B cell (primary cell): ENCODE measurements around the gene SCN1B. TPM values are rescaled to one million over a fixed set of nuclear protein-coding genes. Genes with fewer than 3 reads are reported as not detected.

ENCODE experiments used
- ATAC-seq: fragments of 200-7000 bp; cut with Tn5 transposase; one replicate; pipeline ENCODE4 v1.10.0; 2021; ENCODE audit warnings: low read depth, mild to moderate bottlenecking, moderate number of reproducible peaks, moderate library complexity
- CTCF ChIA-PET: fragments of 350-600 bp; sonication (Branson Sonifier 250); formaldehyde crosslinking; loops from one replicate; lab custom pipeline; 2021; ENCODE audit warnings: antibody characterized with exemption, inconsistent platforms; lab: Charles Lee
- POLR2A ChIA-PET: fragments of 350-600 bp; sonication (Branson Sonifier 250); formaldehyde crosslinking; loops from one replicate; lab custom pipeline; 2021; ENCODE audit warnings: antibody characterized with exemption; lab: Charles Lee
- DNase-seq: peaks from one replicate; pipeline ENCODE4 v3.0.0; 2013
- H2AFZ ChIP-seq: 2 replicates; pipeline ENCODE4 v1.6.1; 2012; ENCODE audit warnings: mild to moderate bottlenecking, low read depth, low read length; ENCODE audit not compliant: insufficient read depth, poor library complexity, severe bottlenecking
- H3K27ac ChIP-seq, 2 donors: 1 replicate in 1 of 2; 2 replicates in 1 of 2; pipeline ENCODE4 v1.5.1; 2012 to 2013; ENCODE audit warnings: low read length in 2 of 2, mild to moderate bottlenecking in 2 of 2, moderate library complexity in 1 of 2
- H3K27me3 ChIP-seq, 4 experiments: fragments of 200-600 bp in 1 of 4; sonication (generic) in 1 of 4; replicated peaks in 1 of 4; 1 replicate in 2 of 4; 2 replicates in 2 of 4; pipeline versions ENCODE4 v1.6.1 to v1.7.0; 2013 to 2016; ENCODE audit warnings: low read length in 3 of 4, mild to moderate bottlenecking in 2 of 4, mixed read lengths in 1 of 4, moderate library complexity in 1 of 4; ENCODE audit not compliant: insufficient read depth in 4 of 4, control insufficient read depth in 3 of 4; ENCODE audit errors: control extremely low read depth in 1 of 4
- H3K36me3 ChIP-seq, 2 experiments: replicated peaks in 1 of 2; 1 replicate in 1 of 2; 2 replicates in 1 of 2; pipeline versions ENCODE4 v1.6.1 to v1.7.1; 2013; ENCODE audit warnings: low read length in 1 of 2; ENCODE audit not compliant: insufficient read depth in 2 of 2, control insufficient read depth in 1 of 2; ENCODE audit errors: control extremely low read depth in 1 of 2, extremely low read depth in 1 of 2
- H3K4me1 ChIP-seq, 2 donors: fragments of 200-600 bp in 1 of 2; sonication (generic) in 1 of 2; 1 replicate in 1 of 2; 2 replicates in 1 of 2; pipeline versions ENCODE4 v1.5.1 to v1.6.1; 2013 to 2017; ENCODE audit warnings: low read length in 2 of 2; ENCODE audit not compliant: control insufficient read depth in 2 of 2, insufficient read depth in 2 of 2
- H3K4me2 ChIP-seq: replicated peaks from 2 replicates; pipeline ENCODE3; 2012; ENCODE audit warnings: mild to moderate bottlenecking, low read depth, low read length; ENCODE audit not compliant: poor library complexity, severe bottlenecking
- H3K4me3 ChIP-seq, 5 experiments: fragments of 200-600 bp in 1 of 5; sonication (generic) in 1 of 5; 1 replicate in 3 of 5; 2 replicates in 2 of 5; pipeline versions ENCODE4 v1.5.1 to v1.7.0; 2011 to 2016; ENCODE audit warnings: low read length in 4 of 5, mild to moderate bottlenecking in 4 of 5, low read depth in 2 of 5, control low read depth in 1 of 5, moderate library complexity in 1 of 5; ENCODE audit not compliant: insufficient read depth in 1 of 5; ENCODE audit errors: control extremely low read depth in 1 of 5, extremely low read depth in 1 of 5
- H3K79me2 ChIP-seq: fragments of 200-600 bp; sonication (generic); one replicate; pipeline ENCODE4 v1.6.0; 2016; ENCODE audit warnings: low read length; ENCODE audit not compliant: control insufficient read depth, insufficient read depth
- H3K9ac ChIP-seq: fragments of 200-600 bp; sonication (generic); 2 replicates; pipeline ENCODE4 v1.6.1; 2017; ENCODE audit warnings: mild to moderate bottlenecking, low read length, moderate library complexity
- H3K9me3 ChIP-seq, 3 donors: one replicate each; pipeline versions ENCODE4 v1.6.1 to v1.7.1; 2013; ENCODE audit warnings: low read length in 2 of 3; ENCODE audit not compliant: control insufficient read depth in 2 of 3, insufficient read depth in 1 of 3; ENCODE audit errors: control extremely low read depth in 1 of 3
- H4K20me1 ChIP-seq: 2 replicates; pipeline ENCODE4 v1.6.0; 2012; ENCODE audit warnings: mild to moderate bottlenecking, low read length; ENCODE audit not compliant: insufficient read depth, control insufficient read depth, poor library complexity, severe bottlenecking
- H3K27ac Mint-ChIP-seq: one replicate; pipeline ENCODE4 v1.8.0; 2021; ENCODE audit warnings: mixed read lengths
- H3K27me3 Mint-ChIP-seq: one replicate; pipeline ENCODE4 v1.8.0; 2021; ENCODE audit warnings: mixed read lengths
- H3K4me1 Mint-ChIP-seq: one replicate; pipeline ENCODE4 v1.8.0; 2021; ENCODE audit warnings: mixed read lengths
- H3K4me3 Mint-ChIP-seq: one replicate; pipeline ENCODE4 v1.8.0; 2021; ENCODE audit warnings: mixed read lengths
- H3K9me3 Mint-ChIP-seq: one replicate; pipeline ENCODE4 v1.8.0; 2022; ENCODE audit warnings: mixed read lengths; ENCODE audit not compliant: insufficient read depth
- EZH2 ChIP-seq: IDR thresholded peaks from 2 replicates; pipeline ENCODE4 v1.6.1; 2012; ENCODE audit warnings: borderline replicate concordance, low read depth, mild to moderate bottlenecking, moderate library complexity, low read length; ENCODE audit not compliant: insufficient read depth, poor library complexity, severe bottlenecking
- WGBS: methylation state at CpG from one replicate; pipeline ENCODE4 v1.1.5; 2013; ENCODE audit warnings: missing lambda C conversion rate; ENCODE audit not compliant: insufficient coverage; 5-methylcytosine and 5-hydroxymethylcytosine counted together
- intact Hi-C: fragments of 100-400 bp; cut with micrococcal nuclease; formaldehyde crosslinking; loops from one replicate; pipeline ENCODE4 v1.10.0; 2022
- polyA plus RNA-seq: library from polyadenylated mRNA; depleted of rRNA; stranded (reverse); fragments of >200 nt; gene quantifications from 2 replicates; pipeline ENCODE4 v1.2.3, GENCODE V29; 2012
- total RNA-seq, 2 donors: library from RNA; stranded (reverse); fragments of 120-200 nt in 1 of 2; gene quantifications; 1 replicate in 1 of 2; 2 replicates in 1 of 2; pipeline versions ENCODE4 v1.2.3 to v1.2.4, GENCODE V29; 2013 to 2022
- TF ChIP-seq, protein P1 (sequence below): fragments of 200-600 bp; IDR thresholded peaks from one replicate; pipeline ENCODE4 v1.8.0; 2022; ENCODE audit warnings: antibody characterized with exemption, mild to moderate bottlenecking

SCN1B gene
- total and polyA plus RNA-seq, 2 donors (not counting 1 experiment from before 2014, with no cell fraction given): 0.52 to 0.72 TPM

DNA sequence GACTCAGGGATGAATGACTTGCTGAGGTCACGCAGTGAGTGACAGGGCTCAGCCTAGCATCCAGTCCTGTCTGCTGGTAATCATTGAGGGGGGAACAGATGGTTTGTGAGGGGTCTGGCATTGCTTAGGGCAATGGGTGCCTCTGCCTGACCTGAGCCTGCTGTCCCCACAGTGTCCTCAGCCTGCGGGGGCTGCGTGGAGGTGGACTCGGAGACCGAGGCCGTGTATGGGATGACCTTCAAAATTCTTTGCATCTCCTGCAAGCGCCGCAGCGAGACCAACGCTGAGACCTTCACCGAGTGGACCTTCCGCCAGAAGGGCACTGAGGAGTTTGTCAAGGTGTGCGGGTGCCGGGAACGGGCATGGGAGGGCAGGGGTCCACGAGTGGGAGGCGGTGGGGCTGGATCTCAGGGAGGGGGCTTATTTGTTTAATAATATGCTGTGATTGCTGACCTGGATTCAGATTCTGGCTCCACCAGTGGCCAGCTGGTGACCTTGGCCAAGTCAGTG lies 2.1 kb downstream of the SCN1B start:
- Mint-ChIP-seq H3K27me3 (peaks cover 32% of the 10 kb centered on the region), H3K4me1 (peaks cover 8% of the 10 kb centered on the region), H3K9me3 (no peaks in the 10 kb centered on the region), H3K4me3 (no peak overlapping the region), H3K27ac (no peak overlapping the region)
- Histone ChIP-seq H3K9me3 (no peaks in the 10 kb centered on the region), H3K27ac (no peak overlapping the region), H3K9ac (no peak overlapping the region), H3K4me3 (no peak overlapping the region), H2AFZ (no peak overlapping the region), H3K27me3 (peaks cover 0 to 24% (median 8%) of the 10 kb centered on the region in 4 experiments), H3K36me3 (no peaks in the 10 kb centered on the region), H3K4me2 (no peak overlapping the region), H4K20me1 (no peaks in the 10 kb centered on the region), H3K79me2 (no peaks in the 10 kb centered on the region), H3K4me1 (peaks cover 12 to 13% of the 10 kb centered on the region in 2 donors)
- intact Hi-C loops: no loop called here
- ATAC-seq (no peak), DNase-seq (no peak)
- POLR2A ChIA-PET: interaction anchor here (0.7 kb wide), 1 partner anchor 13 kb away, joined by 3 read pairs; no protein-coding TSS in a partner anchor
- no peak for TF ChIP-seq EZH2
- TF ChIP-seq, protein P1, sequence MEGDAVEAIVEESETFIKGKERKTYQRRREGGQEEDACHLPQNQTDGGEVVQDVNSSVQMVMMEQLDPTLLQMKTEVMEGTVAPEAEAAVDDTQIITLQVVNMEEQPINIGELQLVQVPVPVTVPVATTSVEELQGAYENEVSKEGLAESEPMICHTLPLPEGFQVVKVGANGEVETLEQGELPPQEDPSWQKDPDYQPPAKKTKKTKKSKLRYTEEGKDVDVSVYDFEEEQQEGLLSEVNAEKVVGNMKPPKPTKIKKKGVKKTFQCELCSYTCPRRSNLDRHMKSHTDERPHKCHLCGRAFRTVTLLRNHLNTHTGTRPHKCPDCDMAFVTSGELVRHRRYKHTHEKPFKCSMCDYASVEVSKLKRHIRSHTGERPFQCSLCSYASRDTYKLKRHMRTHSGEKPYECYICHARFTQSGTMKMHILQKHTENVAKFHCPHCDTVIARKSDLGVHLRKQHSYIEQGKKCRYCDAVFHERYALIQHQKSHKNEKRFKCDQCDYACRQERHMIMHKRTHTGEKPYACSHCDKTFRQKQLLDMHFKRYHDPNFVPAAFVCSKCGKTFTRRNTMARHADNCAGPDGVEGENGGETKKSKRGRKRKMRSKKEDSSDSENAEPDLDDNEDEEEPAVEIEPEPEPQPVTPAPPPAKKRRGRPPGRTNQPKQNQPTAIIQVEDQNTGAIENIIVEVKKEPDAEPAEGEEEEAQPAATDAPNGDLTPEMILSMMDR: no peak
- CTCF ChIA-PET: no interaction called here
- WGBS: 94% methylated on average over 17 of the region's 17 CpGs

DNA sequence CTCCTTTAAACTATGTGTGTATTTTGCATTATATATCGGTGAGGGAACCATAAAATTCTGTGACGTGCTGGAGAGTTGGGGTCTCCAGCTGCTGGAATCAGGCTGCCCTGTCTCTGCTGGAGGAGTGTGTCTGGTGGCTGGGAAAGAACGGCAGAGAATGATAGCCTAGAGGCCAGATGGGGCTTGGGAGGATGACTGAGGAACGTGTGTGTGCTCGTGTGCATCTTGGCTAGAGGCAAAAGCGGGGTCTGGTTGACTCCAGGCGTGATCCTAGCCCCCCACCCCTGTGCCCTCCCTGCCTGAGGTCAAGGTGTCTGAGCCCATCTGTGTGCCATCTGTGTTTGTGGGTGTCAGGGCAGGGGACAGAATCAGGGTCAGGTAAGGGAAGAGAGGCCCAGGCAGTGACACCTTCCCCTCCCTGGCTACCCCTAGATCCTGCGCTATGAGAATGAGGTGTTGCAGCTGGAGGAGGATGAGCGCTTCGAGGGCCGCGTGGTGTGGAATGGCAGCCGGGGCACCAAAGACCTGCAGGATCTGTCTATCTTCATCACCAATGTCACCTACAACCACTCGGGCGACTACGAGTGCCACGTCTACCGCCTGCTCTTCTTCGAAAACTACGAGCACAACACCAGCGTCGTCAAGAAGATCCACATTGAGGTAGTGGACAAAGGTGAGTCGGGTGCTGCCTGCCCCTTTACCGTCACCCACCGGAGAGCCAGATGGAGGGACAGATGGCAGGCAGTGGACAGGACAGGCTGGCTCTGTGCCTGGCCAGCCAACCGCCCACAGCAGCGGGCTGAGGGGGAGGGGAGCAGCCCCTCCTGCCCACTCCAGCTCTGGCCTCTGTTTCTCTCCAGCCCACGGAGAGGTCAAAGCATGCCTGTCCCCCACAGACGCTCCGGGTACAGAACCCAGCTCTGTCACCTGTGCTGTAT lies 3.1 kb downstream of the SCN1B start:
- ATAC-seq: no peak
- Mint-ChIP-seq H3K4me1 (peaks cover 15% of the 10 kb centered on the region), H3K27ac (no peak overlapping the region), H3K9me3 (no peaks in the 10 kb centered on the region), H3K27me3 (peaks cover 31% of the 10 kb centered on the region), H3K4me3 (no peak overlapping the region)
- Histone ChIP-seq H3K36me3 (no peaks in the 10 kb centered on the region), H3K4me3 (no peak overlapping the region), H3K9ac (no peak overlapping the region), H3K9me3 (no peaks in the 10 kb centered on the region), H4K20me1 (no peaks in the 10 kb centered on the region), H2AFZ (no peak overlapping the region), H3K4me2 (no peak overlapping the region), H3K79me2 (no peaks in the 10 kb centered on the region), H3K27me3 (peaks cover 0 to 24% (median 8%) of the 10 kb centered on the region in 4 experiments), H3K27ac (no peak overlapping the region), H3K4me1 (peaks cover 22% of the 10 kb centered on the region in 2 donors)
- TF ChIP-seq EZH2: no peak
- TF ChIP-seq, protein P1: no peak
- CTCF ChIA-PET: interaction anchor here (1.4 kb wide), 1 partner anchor 11 kb away, joined by 3 read pairs; no protein-coding TSS in a partner anchor
- POLR2A ChIA-PET: no interaction called here
- DNase-seq: no peak
- WGBS: 93% methylated on average over 29 of the region's 30 CpGs
- intact Hi-C loops: no loop called here
